Stimulated activated CD4-positive, alpha-beta T cell treated with anti-CD3 and anti-CD28 coated beads, Interleukin-12 subunit alpha, Interleukin-12 subunit beta, amount 100 ng/mL, for 4 hours (primary cell): ENCODE data around the gene PAIP2.
A peak's percentile ranks its signal among the peaks of the same experiment; 100 is the strongest.
"Not testable (repeated sequence)": the region's sequence is repeated elsewhere in the genome, so short reads cannot be mapped to it uniquely, and the experiment has no call there.

Source experiments
- DNase-seq: peaks from one replicate; pipeline ENCODE4 v3.0.0-alpha.2; 2020

The PAIP2 gene, protein sequence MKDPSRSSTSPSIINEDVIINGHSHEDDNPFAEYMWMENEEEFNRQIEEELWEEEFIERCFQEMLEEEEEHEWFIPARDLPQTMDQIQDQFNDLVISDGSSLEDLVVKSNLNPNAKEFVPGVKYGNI

DNA sequence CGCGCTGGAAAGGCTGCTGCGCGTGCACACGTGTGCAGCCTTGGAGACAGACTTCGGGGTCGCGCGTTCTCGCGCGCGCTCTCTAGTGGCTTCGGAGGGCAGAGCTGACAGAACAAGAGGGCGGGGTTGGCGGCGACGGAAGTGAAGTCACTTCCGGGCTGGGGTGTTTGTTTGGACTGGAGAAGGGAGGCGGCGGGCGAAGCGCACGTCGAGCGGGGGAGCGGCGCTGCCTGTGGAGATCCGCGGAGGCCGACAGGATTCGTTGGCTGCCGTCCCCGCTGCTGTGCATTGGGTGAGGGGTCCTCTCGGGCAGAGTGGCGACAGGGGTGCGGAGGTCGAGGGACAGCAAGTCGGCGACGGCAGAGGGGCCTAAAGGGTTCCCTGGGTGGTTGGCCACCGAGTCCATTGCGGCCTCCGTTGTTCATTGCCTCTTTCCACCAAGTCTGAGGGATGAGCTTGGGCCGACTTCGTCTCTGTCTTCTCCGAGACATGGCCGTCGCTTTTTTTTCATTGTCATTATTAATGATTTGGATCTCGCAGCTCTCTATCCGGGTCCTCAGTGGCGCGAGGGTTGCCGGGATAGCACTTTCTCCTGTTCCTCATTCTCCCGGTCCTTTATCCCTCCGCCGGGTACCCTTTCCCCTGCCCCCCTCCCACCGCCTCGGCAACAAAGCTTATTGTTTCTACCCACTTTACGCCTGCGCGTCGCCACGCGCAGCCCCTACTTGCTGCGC, at the start of gene PAIP2:
Gene PAIP2, plus strand, starts transcription at position 166 of the 734 bp plus-strand sequence. CDS start 21,931 bp downstream, outside the sequence.
- DNase-seq: peak; percentile 94

DNA sequence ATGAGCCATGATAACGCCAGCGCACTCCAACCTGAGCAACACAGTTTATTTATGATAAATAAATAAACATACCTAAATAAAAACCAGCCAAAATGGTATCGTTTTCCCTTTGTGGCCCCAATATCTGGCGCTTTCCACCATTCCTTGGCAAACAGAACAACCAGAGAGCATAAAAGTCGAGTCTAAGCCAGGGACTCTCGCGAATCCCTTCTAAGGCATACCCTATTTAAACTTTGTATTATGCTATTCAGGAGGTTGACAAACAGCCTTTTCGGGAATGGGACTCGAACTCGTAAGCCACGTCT, 48.5 kb upstream of the PAIP2 start:
- DNase-seq: no peak

DNA sequence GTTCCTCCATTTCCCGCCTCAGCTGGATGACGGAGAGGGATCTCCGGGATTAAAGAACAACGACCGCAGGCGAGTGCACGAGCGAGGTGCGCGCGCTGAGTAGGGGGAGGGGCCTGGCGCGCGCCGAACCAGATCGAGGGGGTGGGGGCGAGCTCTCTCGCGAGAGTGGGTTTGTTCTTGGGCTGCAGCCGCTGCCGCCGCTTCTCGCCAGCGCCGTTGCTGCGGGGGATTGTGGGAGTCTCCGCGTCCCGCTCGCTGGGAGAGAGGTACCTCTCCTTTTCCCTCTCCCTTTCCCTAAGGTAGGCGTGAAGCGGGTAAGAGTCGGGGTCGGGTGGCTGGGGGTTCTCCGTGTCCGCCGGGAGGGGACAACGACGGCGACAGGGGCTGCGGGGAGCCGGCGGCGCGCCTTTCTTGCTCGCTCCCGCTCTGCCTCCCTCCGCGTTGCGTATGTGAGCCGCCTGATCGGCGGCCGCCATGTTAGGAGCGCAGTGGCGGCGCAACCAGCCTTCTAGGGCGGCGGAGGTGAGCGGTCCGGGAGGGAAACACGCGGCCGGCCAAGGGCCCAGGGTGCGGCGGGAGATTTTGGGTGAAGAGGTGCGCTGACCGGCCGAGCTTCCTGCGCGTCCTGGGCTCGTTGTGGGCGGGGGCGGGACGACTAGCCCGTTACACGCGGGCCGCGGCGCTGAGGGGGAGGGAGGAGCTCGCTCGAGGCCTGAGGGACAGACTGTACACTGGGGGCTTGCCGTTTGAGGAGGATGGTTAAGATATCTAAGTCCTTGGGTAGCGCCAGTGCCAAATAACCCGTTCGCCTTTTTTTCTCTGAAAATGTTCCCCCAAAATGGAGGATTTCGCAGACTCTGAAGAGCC, 47.9 kb upstream of the PAIP2 start, which contains the start of gene MATR3:
Gene MATR3, plus strand, starts transcription at position 234 of the 867 bp plus-strand sequence. CDS start 13,676 bp downstream, outside the sequence.
- peak; percentile 93 for DNase-seq

DNA sequence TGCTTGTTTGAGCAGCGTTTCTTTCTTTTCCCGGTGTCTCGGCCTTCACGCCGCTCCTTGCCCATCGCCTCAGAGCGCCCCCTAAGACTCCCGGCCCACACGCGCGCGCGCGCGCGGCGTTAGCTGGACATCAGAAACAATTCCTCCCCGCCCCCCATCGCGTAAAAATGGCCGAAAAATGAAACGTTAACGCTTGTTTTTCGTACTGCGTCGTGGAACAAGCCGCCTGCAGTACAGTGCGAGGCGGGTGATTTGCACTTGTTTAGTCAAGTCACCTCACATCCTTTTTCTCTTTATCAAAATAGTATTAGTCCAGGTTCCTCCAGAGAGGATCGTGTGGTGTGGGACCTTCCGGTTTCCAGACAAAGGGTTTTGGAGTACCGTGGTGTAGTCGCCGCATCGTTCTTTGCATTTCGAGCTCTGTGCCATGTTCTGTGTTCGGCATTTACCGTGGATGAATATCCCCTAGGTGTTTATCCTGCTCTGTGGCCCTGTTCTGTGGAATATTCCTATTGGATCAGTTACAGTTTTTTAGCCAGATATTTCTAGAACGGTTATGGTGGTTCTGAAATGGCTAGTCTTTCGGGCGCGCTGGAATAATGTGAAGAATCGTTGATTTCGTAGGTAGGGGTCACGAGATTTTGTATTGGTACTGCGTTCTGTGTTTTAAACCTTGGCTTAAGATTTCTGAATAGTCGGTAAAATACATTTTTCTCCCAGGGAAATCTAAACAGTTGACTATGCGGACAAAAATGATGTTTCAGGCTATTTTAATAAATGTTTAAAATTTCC, 47.1 kb upstream of the PAIP2 start:
- DNase-seq: peak; percentile 44

DNA sequence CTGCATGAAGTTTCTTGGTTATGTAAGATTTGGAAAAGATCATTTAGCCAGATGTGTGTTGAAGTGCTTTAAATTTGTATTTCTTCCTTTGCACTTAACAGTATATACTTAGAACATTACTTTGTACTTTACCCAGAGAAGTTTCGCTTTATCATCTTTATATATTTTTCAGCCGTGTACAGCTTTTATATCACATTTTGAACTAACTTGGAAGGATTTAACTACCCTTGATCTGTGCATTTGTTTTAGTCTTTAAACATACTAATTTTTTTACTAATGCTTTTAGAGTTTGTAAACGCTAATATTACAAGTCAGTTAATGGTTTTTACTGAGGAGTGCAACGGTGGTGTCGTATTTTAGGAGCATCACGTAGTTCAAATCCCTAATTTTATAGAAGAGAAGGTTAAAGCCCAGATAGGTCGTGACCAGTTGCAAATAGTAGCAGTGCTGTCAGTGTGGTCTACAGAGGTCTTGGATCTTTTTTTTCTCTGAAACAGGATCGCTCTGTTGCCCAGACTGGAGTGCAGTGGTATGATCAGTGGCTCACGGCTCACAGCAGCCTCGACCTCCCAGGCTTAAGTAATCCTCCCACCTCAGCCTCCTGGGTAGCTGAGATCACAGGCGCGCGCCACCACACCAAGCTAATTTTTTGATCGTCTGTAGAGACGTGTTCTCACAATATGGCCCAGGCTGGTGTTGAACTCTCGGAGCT, 46.2 kb upstream of the PAIP2 start:
- no peak for DNase-seq

DNA sequence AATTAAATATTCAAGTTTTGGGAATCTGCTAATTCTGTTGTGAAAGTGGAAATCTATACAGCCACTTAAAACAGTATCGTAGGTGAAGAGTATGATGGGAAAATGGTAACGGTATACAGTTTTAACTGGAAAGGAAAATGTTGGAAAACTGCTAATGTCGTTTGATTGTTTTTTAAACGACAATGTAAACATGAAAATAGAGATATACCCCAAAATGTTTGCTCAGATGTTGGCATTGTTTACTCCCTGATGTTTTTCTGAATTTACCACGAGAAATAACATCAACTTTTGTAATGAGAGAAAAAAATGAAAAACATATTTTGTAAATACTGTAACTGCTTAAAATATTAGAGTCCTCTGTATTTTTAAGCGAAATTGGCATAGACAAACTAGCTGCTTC, 45.5 kb upstream of the PAIP2 start:
- no peak for DNase-seq

DNA sequence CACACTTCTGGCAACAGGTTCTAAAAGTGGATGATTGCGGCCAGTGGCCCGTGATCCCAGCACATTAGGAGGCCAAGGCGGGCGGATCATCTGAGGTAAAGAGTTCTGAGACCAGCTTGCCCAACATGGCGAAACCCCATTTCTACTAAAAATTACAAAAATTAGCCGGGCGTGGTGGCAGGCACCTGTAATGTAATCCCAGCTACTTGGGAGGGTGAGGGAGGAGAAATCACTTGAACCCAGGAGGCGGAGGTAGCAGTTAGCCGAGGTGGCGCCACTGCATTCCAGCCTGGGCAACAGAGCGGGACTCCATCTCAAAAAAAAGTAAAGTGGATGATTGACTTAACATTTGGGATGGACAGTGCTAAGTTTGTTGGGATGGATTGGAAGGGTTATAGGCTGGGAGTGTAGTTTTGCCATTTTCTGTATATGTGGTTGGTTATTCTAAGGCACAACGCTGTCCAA, 44.8 kb upstream of the PAIP2 start:
- no peak for DNase-seq

DNA sequence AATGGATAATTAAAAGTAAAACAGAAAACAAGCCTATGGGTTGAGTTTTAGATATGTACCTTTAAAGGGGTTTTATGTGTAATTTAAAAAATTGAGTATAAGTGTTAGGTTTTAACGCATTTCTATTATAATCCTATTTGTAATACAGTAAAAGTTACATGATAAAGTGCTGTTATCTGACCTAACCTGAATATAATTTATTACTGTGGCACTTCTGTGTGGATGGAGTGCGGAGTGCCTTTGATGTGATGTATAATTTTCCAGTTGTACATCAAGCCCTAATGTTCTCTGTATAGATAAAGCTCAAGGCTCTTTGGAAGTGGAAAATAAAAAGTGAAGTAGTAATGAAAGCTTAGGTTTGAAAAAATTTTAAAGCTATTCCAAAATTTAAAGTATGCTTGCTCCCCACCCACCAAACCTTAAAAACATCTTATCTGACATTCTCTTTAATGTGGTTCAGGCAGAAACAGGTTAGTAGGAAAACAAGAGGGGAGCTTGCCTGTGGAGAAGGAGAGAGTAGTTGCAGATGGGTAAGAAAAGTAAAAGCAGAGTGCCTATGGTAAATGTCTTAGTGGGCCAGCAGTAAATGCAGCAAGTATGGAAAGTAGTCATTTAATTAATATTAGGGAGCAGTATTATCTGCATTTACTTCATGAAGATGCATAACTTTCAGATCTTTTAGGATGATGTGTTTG, 44.1 kb upstream of the PAIP2 start:
- DNase-seq: no peak

DNA sequence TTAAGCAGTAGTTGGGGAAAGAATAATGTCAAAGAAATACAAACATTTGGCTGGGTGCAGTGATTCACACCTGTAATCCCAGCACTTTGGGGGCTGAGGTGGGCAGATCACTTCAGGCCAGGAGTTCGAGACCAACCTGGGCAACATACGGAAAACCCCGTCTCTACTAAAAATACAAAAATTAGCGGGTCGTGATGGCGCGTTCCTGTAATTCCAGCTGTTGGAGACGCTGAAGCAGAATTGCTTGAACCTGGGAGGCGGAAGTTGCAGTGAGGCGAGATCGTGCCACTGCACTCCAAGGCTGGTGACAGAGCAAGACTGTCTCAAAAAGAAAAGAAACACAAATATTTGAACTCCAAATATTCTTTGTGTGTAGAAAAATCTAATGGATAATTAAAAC, 43.4 kb upstream of the PAIP2 start:
- DNase-seq: no peak

DNA sequence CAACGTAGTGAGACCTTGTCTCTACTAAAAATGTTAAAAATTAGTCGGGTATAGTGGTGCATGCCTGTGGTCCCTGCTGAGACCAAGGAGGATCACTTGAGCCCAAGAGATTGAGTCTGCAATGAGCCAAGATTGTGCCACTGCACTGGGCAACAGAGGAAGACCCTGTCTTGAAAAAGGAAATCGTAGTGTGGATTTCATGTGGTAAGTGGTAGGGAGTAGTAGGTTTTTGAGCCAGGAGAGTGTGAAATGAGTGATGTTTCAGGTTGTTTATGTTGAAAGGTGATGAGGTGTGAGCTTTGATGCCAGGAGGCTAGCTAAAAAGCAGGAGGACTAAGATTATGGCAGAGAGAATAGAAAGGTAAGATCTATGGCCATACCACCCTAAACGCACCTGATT, 42.2 kb upstream of the PAIP2 start:
- no peak for DNase-seq

DNA sequence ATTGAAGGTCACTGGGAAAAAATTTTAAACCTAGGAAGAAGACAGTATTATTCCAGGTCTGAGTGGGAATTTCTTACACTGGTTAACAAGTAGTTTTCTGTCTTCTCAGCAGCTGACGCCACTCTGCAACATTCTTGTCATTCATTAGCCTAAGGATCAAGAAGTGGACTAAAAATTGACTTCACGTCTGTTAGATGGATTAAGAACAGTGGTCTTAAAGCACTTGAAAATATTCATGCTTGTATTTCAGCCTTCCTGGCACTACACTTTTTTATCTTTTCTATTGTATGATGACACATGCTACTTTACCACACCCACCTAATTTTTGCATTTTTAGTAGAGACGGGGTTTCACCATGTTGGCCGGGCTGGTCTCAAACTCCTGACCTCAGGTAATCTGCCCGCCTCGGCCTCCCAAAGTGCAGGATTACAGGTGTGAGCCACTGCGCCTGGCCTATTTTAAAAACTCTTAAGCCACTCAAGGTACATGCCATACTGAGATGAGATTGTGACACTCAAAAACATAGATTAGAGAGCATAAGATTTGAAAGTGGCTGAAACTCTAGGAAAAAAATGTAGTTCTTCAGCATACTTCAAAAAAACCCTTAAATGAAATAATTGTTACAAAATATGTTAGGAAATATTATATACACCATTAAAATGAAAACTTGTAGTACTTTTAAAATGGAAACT, 39.7 kb upstream of the PAIP2 start:
- DNase-seq: no peak

DNA sequence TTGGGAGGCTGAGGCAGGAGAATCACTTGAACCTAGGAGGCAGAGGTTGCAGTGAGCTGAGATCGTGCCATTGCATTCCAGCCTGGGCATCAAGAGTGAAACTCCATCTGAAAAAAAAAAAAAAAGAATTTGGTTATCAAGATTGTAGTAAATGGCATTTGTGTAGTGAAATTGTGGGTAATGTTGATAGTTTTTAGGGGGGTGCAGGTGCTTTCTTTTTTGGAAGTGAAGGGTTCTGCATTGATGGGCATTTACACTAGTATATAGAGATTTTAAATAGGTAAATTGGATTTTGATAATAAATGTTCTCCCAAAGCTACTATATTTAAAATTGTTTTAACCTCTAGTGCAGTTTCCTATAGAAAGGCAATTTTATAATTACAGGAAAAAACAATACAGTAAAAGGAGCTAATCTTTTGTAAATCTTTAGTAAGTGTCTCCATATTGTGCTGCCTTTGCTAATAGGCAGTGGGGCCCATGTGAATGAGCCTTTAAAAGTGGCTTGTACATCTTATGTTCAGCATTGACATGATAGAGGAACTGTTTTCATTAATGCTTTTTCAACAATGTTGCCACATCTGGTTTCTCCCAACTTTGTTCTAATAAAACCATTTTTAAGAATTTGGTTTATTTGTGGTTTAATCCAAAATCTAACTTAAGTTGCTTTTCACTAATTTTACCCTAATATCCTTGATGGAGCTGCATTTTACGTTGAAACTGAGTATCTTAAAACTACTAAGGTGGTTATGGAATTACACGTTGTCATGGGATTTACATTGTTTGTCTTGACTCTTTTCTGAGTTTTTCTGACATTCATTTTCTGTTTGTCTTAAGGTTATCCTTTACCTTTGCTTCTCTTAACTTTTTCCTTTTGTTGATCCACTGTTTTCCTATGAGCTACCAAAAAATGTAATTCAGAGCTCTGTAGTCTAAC, 37.0 kb upstream of the PAIP2 start:
- DNase-seq: no peak

DNA sequence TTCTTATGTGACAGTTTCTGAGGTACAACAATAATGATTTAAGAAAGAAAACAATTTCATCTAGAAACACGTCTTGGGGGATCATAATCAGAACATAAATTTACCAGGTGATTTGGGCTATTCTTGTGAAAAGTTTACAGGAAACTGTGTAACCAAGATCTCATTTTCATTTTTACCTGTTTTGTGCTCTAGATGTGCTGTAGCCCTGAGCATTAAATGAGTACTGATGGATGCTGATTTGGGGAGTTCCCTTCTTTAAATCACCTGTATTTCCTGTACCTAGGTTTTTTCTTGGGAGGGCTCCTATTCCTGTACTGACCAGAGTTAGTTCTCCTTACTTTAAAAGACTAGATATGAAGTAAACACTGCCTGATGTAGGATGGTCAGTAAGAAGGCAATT, 35.5 kb upstream of the PAIP2 start:
- DNase-seq: no peak

DNA sequence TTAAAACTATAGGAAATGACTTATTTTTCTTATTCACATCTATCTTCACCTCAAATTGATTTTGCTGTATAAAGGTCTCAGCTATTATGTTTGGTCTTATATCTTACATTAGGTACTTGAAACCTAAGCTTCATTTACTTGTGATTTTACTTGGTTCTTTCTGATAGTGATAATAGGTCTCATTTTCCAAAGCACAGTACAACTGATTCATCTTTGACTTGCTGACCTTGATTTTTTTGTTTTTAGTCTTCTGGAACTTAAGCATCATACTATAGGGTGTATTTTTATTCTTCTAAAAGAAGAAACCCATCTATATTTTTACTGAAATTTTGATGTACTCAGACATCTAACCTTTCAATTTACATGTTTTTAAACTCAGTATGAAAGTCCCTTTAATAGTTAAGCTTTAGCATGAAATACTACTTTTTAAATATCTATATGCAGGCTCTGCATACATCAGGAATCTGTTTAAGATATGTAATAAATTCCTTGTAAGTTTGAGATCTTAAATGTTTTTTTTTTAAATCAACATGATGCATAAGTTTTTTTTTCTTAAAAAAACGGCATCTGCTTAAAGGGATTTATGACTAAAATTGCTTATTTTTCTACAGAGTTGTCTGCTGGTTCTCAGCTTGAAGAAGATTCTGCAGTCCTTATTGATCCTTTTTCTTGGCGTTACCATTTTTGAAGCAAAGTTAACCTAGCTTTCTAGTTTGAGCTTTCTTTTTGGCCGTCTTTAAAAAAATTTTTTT, 34.9 kb upstream of the PAIP2 start:
- DNase-seq: no peak

DNA sequence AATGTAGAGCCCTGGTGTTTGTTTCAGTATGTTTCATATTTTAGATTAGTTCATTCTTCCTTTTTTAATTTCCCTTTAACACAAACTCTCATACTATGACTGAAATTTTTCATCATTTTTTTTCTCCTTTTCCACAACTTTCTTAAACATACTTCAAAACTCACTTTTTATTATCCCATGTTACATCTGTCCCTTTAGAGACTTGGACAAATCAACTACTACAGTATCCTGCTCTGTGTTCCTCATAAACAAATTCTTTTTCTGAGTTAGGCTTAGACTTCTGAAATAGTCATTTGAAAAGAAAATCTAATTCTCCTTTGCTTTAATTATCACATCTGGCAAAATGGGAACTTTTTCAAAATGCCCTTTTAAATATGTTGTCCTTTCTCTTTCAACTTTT, 32.9 kb upstream of the PAIP2 start:
- no peak for DNase-seq

DNA sequence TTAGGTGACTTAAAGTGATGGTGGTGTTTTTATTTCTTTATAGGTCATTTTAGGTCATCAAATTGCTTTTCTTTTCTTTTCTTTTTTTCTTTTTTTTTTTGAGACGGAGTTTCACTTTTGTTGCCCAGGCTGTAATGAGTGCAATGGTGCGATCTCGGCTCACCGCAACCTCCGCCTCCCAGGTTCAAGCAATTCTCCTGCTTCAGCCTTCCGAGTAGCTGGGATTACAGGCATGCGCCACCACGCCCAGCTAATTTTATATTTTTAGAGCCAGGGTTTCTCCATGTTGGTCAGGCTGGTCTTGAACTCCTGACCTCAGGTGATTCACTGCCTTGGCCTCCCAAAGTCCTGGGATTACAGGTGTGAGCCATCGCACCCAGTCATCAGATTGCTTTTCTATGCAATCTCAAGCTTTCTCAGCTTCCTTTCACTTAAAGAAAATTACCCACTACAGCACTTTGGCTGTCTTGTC, 30.9 kb upstream of the PAIP2 start:
- DNase-seq: not testable (repeated sequence)

DNA sequence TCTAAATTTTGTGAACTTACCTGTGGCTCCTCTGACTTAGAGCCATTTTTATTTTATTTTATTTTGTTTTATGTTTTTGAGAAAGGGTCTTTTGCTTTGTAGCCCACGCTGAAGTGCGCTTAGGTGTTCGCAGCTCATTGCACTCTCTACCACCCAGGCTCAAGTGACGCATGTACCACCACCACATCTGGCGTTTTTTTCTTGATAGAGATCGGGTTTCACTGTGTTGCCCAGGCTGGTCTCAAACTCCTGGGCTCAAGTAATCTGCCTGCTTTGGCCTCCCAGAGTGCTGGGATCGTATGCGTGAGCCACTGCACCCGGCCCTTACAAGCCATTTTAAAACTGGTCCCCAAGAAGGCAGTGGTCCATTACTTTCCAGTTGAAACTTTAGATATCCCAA, 29.6 kb upstream of the PAIP2 start:
- DNase-seq: no peak

DNA sequence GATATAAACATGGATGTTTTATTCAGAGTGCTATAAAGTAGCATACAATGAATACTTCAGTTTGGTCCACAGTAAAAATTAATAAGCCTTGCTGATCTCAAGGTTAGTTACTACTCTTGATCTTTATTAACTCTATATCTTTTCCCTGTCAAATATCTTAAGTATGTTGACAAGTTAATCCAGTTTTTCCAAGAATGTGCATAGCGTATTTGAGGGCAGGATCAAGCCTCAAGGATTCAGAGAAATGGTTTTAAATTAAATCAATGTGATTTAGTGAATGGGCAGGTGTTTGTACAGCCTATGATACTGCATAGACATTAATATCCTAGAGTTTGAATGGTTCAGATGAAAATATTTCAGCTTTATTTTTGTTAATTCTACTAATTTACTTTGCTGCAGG, 27.4 kb upstream of the PAIP2 start:
- no peak for DNase-seq

DNA sequence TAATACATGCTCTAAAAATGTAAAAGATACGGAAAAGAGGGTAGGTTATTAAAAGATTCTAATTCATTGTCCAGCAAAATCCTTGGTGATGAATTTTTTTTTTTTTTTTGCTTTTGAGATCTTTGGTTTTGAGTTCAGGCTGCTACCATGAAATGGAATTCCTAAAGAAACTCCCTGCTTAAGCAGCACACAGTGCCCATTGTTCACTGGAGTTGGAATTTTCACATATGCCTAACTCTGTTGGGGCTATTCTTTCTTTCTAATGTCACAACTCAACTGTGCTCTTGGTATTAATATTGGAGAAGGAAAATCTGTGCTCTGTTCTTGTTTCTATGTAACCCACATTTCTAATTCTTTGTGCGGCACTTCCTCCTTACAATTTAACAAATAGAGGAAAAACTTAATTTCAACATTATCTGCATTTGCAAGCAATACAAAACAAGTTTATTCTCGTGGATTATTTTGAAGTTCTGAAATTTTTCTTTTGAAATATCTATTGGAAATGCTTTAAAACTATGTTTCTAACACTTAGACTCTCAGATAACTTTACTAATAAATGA, 26.5 kb upstream of the PAIP2 start:
- no peak for DNase-seq
